Prostate gland (tissue), 2 donors: ENCODE data around the gene PALM2AKAP2.

Experiments
- POLR2AphosphoS5 ChIP-seq: sonication (generic); formaldehyde crosslinking; IDR thresholded peaks from one replicate; pipeline ENCODE4 v1.6.1; 2017; ENCODE audit warnings: antibody characterized with exemption
- TF ChIP-seq, protein P1 (sequence below), 4 experiments: fragments of 200-600 bp in 2 of 4; fragments of 450-650 bp in 2 of 4; sonication (generic) in 2 of 4; IDR thresholded peaks; 1 replicate in 3 of 4; 2 replicates in 1 of 4; pipeline ENCODE4 v1.5.1; 2016 to 2019; ENCODE audit warnings: antibody characterized with exemption in 4 of 4, mild to moderate bottlenecking in 2 of 4, moderate library complexity in 2 of 4

DNA sequence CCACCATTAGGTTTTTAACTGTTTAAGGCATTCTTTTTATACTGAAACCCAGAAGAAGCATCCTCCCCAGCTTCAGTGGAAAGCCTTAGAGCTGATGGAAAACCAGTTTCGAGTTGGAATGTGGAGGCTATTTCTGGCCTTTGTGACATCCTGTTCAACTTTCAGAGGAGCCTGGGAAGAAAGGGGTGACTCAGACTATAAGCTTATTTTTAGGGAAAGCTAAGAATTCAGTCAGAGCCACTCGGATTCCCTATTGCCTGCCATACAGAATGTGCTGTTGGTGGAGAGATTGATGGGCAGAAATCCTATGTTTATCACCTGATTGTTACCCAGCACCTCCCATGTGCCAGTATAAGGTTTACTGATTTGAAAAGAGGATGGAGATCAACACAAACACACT, 19.8 kb downstream of the PALM2AKAP2 start:
- TF ChIP-seq, protein P1, sequence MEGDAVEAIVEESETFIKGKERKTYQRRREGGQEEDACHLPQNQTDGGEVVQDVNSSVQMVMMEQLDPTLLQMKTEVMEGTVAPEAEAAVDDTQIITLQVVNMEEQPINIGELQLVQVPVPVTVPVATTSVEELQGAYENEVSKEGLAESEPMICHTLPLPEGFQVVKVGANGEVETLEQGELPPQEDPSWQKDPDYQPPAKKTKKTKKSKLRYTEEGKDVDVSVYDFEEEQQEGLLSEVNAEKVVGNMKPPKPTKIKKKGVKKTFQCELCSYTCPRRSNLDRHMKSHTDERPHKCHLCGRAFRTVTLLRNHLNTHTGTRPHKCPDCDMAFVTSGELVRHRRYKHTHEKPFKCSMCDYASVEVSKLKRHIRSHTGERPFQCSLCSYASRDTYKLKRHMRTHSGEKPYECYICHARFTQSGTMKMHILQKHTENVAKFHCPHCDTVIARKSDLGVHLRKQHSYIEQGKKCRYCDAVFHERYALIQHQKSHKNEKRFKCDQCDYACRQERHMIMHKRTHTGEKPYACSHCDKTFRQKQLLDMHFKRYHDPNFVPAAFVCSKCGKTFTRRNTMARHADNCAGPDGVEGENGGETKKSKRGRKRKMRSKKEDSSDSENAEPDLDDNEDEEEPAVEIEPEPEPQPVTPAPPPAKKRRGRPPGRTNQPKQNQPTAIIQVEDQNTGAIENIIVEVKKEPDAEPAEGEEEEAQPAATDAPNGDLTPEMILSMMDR (IDR thresholded peaks at IDR 0.05), result no peak
- TF ChIP-seq POLR2AphosphoS5, result no peak
